Measurements from ENCODE around the gene KRTAP5-9.
"Not testable (repeated sequence)": the region's sequence is repeated elsewhere in the genome, so short reads cannot be mapped to it uniquely, and the experiment has no call there.

DNA sequence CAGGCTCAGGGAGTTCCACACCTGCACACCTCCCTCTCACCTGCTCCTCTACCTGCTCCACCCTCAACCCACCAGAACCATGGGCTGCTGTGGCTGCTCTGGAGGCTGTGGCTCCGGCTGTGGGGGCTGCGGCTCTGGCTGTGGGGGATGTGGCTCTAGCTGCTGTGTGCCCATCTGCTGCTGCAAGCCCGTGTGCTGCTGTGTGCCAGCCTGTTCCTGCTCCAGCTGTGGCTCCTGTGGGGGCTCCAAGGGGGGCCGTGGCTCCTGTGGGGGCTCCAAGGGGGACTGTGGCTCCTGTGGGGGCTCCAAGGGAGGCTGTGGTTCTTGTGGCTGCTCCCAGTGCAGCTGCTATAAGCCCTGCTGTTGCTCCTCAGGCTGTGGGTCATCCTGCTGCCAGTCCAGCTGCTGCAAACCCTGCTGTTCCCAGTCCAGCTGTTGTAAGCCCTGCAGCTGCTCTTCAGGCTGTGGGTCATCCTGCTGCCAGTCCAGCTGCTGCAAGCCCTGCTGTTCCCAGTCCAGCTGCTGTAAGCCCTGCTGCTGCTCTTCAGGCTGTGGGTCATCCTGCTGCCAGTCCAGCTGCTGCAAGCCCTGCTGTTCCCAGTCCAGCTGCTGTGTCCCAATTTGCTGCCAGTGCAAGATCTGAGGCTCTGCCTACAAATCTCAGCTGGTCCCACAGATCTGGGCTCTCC lies 10.1 kb upstream of the KRTAP5-9 start, which contains the start of gene KRTAP5-8:
- TF ChIP-seq, protein P1, sequence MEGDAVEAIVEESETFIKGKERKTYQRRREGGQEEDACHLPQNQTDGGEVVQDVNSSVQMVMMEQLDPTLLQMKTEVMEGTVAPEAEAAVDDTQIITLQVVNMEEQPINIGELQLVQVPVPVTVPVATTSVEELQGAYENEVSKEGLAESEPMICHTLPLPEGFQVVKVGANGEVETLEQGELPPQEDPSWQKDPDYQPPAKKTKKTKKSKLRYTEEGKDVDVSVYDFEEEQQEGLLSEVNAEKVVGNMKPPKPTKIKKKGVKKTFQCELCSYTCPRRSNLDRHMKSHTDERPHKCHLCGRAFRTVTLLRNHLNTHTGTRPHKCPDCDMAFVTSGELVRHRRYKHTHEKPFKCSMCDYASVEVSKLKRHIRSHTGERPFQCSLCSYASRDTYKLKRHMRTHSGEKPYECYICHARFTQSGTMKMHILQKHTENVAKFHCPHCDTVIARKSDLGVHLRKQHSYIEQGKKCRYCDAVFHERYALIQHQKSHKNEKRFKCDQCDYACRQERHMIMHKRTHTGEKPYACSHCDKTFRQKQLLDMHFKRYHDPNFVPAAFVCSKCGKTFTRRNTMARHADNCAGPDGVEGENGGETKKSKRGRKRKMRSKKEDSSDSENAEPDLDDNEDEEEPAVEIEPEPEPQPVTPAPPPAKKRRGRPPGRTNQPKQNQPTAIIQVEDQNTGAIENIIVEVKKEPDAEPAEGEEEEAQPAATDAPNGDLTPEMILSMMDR (IDR thresholded peaks at IDR 0.05; ENCODE audit: insufficient read depth, low read length, poor library complexity, severe bottlenecking): not testable (repeated sequence)
- TF ChIP-seq EZH2phosphoT487 (conservative IDR thresholded peaks at IDR 0.05; ENCODE audit: low read length): not testable (repeated sequence)
